Right atrium auricular region (tissue), 2 donors: ENCODE data around the gene NUMBL. TPM values are rescaled to one million over a fixed set of nuclear protein-coding genes. Genes with fewer than 3 reads are reported as not detected.

Source experiments
- DNase-seq: peaks from one replicate; pipeline ENCODE4 v3.0.0-alpha.2; 2019; ENCODE audit warnings: low spot score
- H3K27ac ChIP-seq, 2 donors: fragments of 200-600 bp; sonication (generic); 1 replicate in 1 of 2; 2 replicates in 1 of 2; pipeline ENCODE4 v1.5.1; 2016 to 2019
- H3K27me3 ChIP-seq, 2 donors: fragments of 200-600 bp; sonication (generic); one replicate each; pipeline versions ENCODE4 v1.5.1 to v1.6.0; 2017 to 2019
- H3K36me3 ChIP-seq: fragments of 200-600 bp; sonication (generic); one replicate; pipeline ENCODE4 v1.5.1; 2016
- H3K4me1 ChIP-seq, 2 donors: fragments of 200-600 bp; sonication (generic); one replicate each; pipeline versions ENCODE4 v1.5.1 to v1.6.0; 2017 to 2019
- H3K4me3 ChIP-seq, 2 donors: fragments of 200-600 bp; sonication (generic); 1 replicate in 1 of 2; 2 replicates in 1 of 2; pipeline ENCODE4 v1.5.1; 2017 to 2019; ENCODE audit warnings: mild to moderate bottlenecking in 1 of 2, moderate library complexity in 1 of 2
- H3K9me3 ChIP-seq, 2 donors: fragments of 200-600 bp; sonication (generic); one replicate each; pipeline ENCODE4 v1.5.1; 2019
- CTCF ChIP-seq, 2 donors: fragments of 200-600 bp; sonication (generic); IDR thresholded peaks; one replicate each; pipeline ENCODE4 v1.5.1; 2019; ENCODE audit warnings: antibody characterized with exemption in 2 of 2
- total RNA-seq, 2 donors: library from RNA; depleted of rRNA; stranded (reverse); fragments of >200 nt; gene quantifications; one replicate each; pipeline ENCODE4 v1.1.0, GENCODE V29; 2016

The NUMBL gene
- total RNA-seq, 2 donors from 2014 or later, result 11.2 to 28.1 TPM

- Histone ChIP-seq H3K27ac (no peak overlapping the region), H3K36me3 (peaks cover 52% of the 10 kb centered on the region), H3K9me3 (no peaks in the 10 kb centered on the region), H3K27me3 (no peaks in the 10 kb centered on the region), H3K4me1 (peaks cover 0 to 9% of the 10 kb centered on the region in 2 donors), H3K4me3 (no peak overlapping the region)
- TF ChIP-seq CTCF (IDR thresholded peaks at IDR 0.05), result no peak
- no peak for DNase-seq
Observed at GRCh38 chr19:40667602-40668001, 22.8 kb downstream of the NUMBL start.

- DNase-seq, result no peak
- H3K27ac ChIP-seq, result peak overlapping the region in 1 of 2 donors; percentile 18
Observed at GRCh38 chr19:40666803-40667438, 23.5 kb downstream of the NUMBL start.

GRCh38 chr19:40663695-40664692 lies 26.5 kb downstream of the NUMBL start:
- no peak for TF ChIP-seq CTCF (IDR thresholded peaks at IDR 0.05)
- Histone ChIP-seq H3K9me3 (no peaks in the 10 kb centered on the region), H3K27me3 (no peaks in the 10 kb centered on the region), H3K4me1 (peaks cover 0 to 13% of the 10 kb centered on the region in 2 donors), H3K36me3 (peaks cover 20% of the 10 kb centered on the region), H3K4me3 (peak overlapping the region; percentile 53 to 74), H3K27ac (peak overlapping the region; percentile 87 to 89)
- DNase-seq, result no peak

More at GRCh38 chr19:40666803-40667438, 23.5 kb downstream of the NUMBL start:
- H3K9me3 ChIP-seq, result no peaks in the 10 kb centered on the region
- H3K27me3 ChIP-seq, result no peaks in the 10 kb centered on the region
- H3K4me1 ChIP-seq, result peaks cover 0 to 13% of the 10 kb centered on the region in 2 donors
- H3K36me3 ChIP-seq, result peaks cover 46% of the 10 kb centered on the region
- TF ChIP-seq CTCF (IDR thresholded peaks at IDR 0.05), result no peak
- no peak overlapping the region for H3K4me3 ChIP-seq

- no peaks in the 10 kb centered on the region for H3K9me3 ChIP-seq
- peak; percentile 95 for DNase-seq
- peaks cover 12% of the 10 kb centered on the region for H3K36me3 ChIP-seq
- peaks cover 0 to 13% of the 10 kb centered on the region in 2 donors for H3K4me1 ChIP-seq
- H3K27ac ChIP-seq, result peak overlapping the region; percentile 87 to 89
- peak overlapping the region; percentile 53 to 74 for H3K4me3 ChIP-seq
- no peaks in the 10 kb centered on the region for H3K27me3 ChIP-seq
- peak; percentile 11 to 99 for TF ChIP-seq CTCF (IDR thresholded peaks at IDR 0.05)
Observed at GRCh38 chr19:40662925-40663694, 27.3 kb downstream of the NUMBL start.

- no peak for TF ChIP-seq CTCF (IDR thresholded peaks at IDR 0.05)
- no peaks in the 10 kb centered on the region for H3K9me3 ChIP-seq
- H3K27me3 ChIP-seq, result no peaks in the 10 kb centered on the region
- H3K36me3 ChIP-seq, result no peaks in the 10 kb centered on the region
- H3K4me3 ChIP-seq, result no peak overlapping the region
- no peak for DNase-seq
- peaks cover 0 to 13% of the 10 kb centered on the region in 2 donors for H3K4me1 ChIP-seq
- H3K27ac ChIP-seq, result no peak overlapping the region
Observed at GRCh38 chr19:40661616-40662015, 28.8 kb downstream of the NUMBL start.
